Gastroesophageal sphincter (tissue), 4 donors: ENCODE data around the gene CSNK1A1L. TPM values are rescaled to one million over a fixed set of nuclear protein-coding genes. Genes with fewer than 3 reads are reported as not detected.

Source experiments
- ATAC-seq: fragments of 150-250 bp; one replicate; pipeline ENCODE4 v1.9.1; 2016; ENCODE audit warnings: mild to moderate bottlenecking, moderate library complexity
- H3K27ac ChIP-seq, 4 donors: fragments of 200-600 bp; sonication (generic) in 3 of 4; 1 replicate in 3 of 4; 2 replicates in 1 of 4; pipeline ENCODE4 v1.5.1; 2016 to 2019
- H3K27me3 ChIP-seq: fragments of 200-600 bp; sonication (generic); one replicate; pipeline ENCODE4 v1.5.1; 2019
- H3K36me3 ChIP-seq, 2 donors: fragments of 200-600 bp; sonication (generic); one replicate each; pipeline ENCODE4 v1.5.1; 2019; ENCODE audit warnings: control low read depth in 1 of 2
- H3K4me1 ChIP-seq, 3 donors: fragments of 200-600 bp; sonication (generic); 1 replicate in 2 of 3; 2 replicates in 1 of 3; pipeline ENCODE4 v1.5.1; 2016 to 2019; ENCODE audit warnings: control low read depth in 2 of 3
- H3K4me3 ChIP-seq, 2 donors: fragments of 200-600 bp; sonication (generic); one replicate each; pipeline ENCODE4 v1.5.1; 2019; ENCODE audit warnings: mild to moderate bottlenecking in 1 of 2, moderate library complexity in 1 of 2
- H3K9me3 ChIP-seq, 3 donors: fragments of 200-600 bp; sonication (generic); one replicate each; pipeline ENCODE4 v1.5.1; 2017 to 2019; ENCODE audit warnings: control low read depth in 2 of 3
- CTCF ChIP-seq, 4 experiments: fragments of 200-600 bp in 2 of 4; fragments of 450-650 bp in 2 of 4; sonication (generic) in 1 of 4; IDR thresholded peaks; one replicate each; pipeline ENCODE4 v1.5.1; 2017 to 2019; ENCODE audit warnings: antibody characterized with exemption in 4 of 4, mild to moderate bottlenecking in 2 of 4, moderate library complexity in 2 of 4
- EP300 ChIP-seq: sonication (generic); formaldehyde crosslinking; IDR thresholded peaks from one replicate; pipeline ENCODE4 v1.6.1; 2017; ENCODE audit warnings: antibody characterized with exemption, mild to moderate bottlenecking
- POLR2A ChIP-seq, 2 donors: fragments of 450-650 bp; IDR thresholded peaks; one replicate each; pipeline ENCODE4 v1.6.1; 2017; ENCODE audit warnings: antibody characterized with exemption in 2 of 2, mild to moderate bottlenecking in 2 of 2, moderate library complexity in 1 of 2
- POLR2AphosphoS5 ChIP-seq: sonication (generic); formaldehyde crosslinking; IDR thresholded peaks from one replicate; pipeline ENCODE4 v1.6.1; 2017; ENCODE audit warnings: antibody characterized with exemption
- WGBS, 2 donors: methylation state at CpG; one replicate each; pipeline ENCODE4 v1.1.5; 2018; ENCODE audit warnings: low coverage in 1 of 2; 5-methylcytosine and 5-hydroxymethylcytosine counted together
- total RNA-seq, 4 donors: library from RNA; depleted of rRNA; stranded (reverse); fragments of >200 nt; gene quantifications; one replicate each; pipeline ENCODE4 v1.1.0, GENCODE V29; 2016

Gene CSNK1A1L
- total RNA-seq, result under 1 TPM in 1 of 4 donors, not detected in 3; 0.12 TPM

- H3K27me3 ChIP-seq, result no peaks in the 10 kb centered on the region
- TF ChIP-seq POLR2AphosphoS5 (no peak), CTCF (IDR thresholded peaks at IDR 0.05) (no peak), POLR2A (IDR thresholded peaks at IDR 0.05) (no peak), EP300 (no peak)
- H3K4me3 ChIP-seq, result no peak within 1 kb of the TSS
- H3K36me3 ChIP-seq, result no peaks in the 10 kb centered on the region
- no peaks in the 10 kb centered on the region for H3K9me3 ChIP-seq
- no peak within 1 kb of the TSS for H3K27ac ChIP-seq
- WGBS, 2 donors, result 100% methylated on average over 9 of the region's 26 CpGs
- H3K4me1 ChIP-seq, result peaks cover 0 to 50% (median 0%) of the 10 kb centered on the region in 3 donors
- no peak for ATAC-seq
These were observed at the start of gene CSNK1A1L for GRCh38 chr13:37105251-37105714. TSS of gene CSNK1A1L (minus strand) at chr13:37105664. CDS start at chr13:37105256, 408 bp downstream.

- H3K27ac ChIP-seq, result no peak overlapping the region
- H3K4me3 ChIP-seq, result no peak overlapping the region
- H3K4me1 ChIP-seq, result no peaks in the 10 kb centered on the region
- no peaks in the 10 kb centered on the region for H3K9me3 ChIP-seq
- H3K27me3 ChIP-seq, result no peaks in the 10 kb centered on the region
- TF ChIP-seq EP300 (no peak), CTCF (IDR thresholded peaks at IDR 0.05) (no peak), POLR2A (IDR thresholded peaks at IDR 0.05) (no peak), POLR2AphosphoS5 (no peak)
- no peaks in the 10 kb centered on the region for H3K36me3 ChIP-seq
- no peak for ATAC-seq
- WGBS, 2 donors, result 42 to 46% methylated on average over 2 to 3 of the region's 3 CpGs
These were observed 43.9 kb upstream of the CSNK1A1L start for GRCh38 chr13:37149380-37149779.

GRCh38 chr13:37148501-37148900, 43.0 kb upstream of the CSNK1A1L start:
- no peaks in the 10 kb centered on the region for H3K4me1 ChIP-seq
- H3K27ac ChIP-seq, result no peak overlapping the region
- ATAC-seq, result no peak
- no peaks in the 10 kb centered on the region for H3K36me3 ChIP-seq
- WGBS, 2 donors, result 68 to 69% methylated on average over 2 of the region's 2 CpGs
- H3K9me3 ChIP-seq, result no peaks in the 10 kb centered on the region
- H3K4me3 ChIP-seq, result no peak overlapping the region
- no peak for TF ChIP-seq CTCF (IDR thresholded peaks at IDR 0.05)
- TF ChIP-seq POLR2A (IDR thresholded peaks at IDR 0.05), result no peak
- TF ChIP-seq POLR2AphosphoS5, result no peak
- TF ChIP-seq EP300, result no peak
- no peaks in the 10 kb centered on the region for H3K27me3 ChIP-seq

DNA sequence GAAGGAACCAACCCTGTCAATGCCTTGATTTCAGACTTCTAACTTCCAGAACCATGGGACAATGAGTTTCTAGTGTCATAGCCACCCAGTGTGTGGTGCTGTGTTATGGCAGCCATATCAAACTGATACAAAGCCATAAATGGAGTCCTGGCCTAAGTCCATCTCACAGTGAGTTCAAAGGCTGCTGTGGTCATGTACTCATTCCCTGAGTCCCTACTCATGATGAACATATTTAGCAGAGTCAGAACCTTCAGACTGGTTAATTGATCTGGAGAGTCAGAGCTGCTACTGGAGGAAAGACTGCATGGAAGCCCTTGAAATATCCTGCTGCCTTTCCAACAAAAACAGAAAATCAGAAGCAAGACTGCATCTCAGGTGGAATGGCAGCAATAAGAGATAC, 39.2 kb upstream of the CSNK1A1L start:
- Histone ChIP-seq H3K9me3 (no peaks in the 10 kb centered on the region), H3K27me3 (no peaks in the 10 kb centered on the region), H3K36me3 (no peaks in the 10 kb centered on the region), H3K4me3 (no peak overlapping the region), H3K27ac (no peak overlapping the region), H3K4me1 (no peaks in the 10 kb centered on the region)
- TF ChIP-seq CTCF (IDR thresholded peaks at IDR 0.05) (no peak), EP300 (no peak), POLR2AphosphoS5 (no peak), POLR2A (IDR thresholded peaks at IDR 0.05) (no peak)
- ATAC-seq, result no peak

DNA sequence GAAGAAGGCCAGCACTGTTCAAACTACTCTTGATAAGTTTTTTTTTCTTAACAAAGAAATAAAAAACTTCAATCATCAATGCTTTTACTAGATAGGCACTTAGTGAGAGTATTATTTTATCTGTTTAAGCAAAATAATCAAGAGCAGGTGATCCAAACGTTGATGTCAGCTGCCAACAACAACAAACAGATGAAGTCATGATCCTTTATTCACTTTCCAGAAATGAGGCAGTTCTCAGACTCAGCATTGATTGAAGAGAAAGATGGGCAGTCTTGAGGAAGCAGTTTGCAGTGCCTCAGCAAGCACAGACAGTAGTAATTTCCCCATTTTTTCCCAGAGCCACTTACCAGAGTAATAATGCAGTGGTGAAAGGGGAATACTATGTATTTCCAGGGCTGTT, 38.4 kb upstream of the CSNK1A1L start:
- no peak for TF ChIP-seq EP300
- TF ChIP-seq POLR2AphosphoS5, result no peak
- no peak for TF ChIP-seq CTCF (IDR thresholded peaks at IDR 0.05)
- no peak for TF ChIP-seq POLR2A (IDR thresholded peaks at IDR 0.05)
- WGBS, 2 donors, result 10 to 27% methylated on average over 1 of the region's 1 CpG
- ATAC-seq, result no peak

More for the DNA sequence above, 38.4 kb upstream of the CSNK1A1L start:
- Histone ChIP-seq H3K9me3 (no peaks in the 10 kb centered on the region), H3K27ac (no peak overlapping the region), H3K4me3 (no peak overlapping the region), H3K36me3 (no peaks in the 10 kb centered on the region), H3K27me3 (no peaks in the 10 kb centered on the region), H3K4me1 (no peaks in the 10 kb centered on the region)
